HG02885 (cell line): ENCODE data around the gene MTUS2.
"Not testable (repeated sequence)": the region's sequence is repeated elsewhere in the genome, so short reads cannot be mapped to it uniquely, and the experiment has no call there.

Experiments used
- ATAC-seq: cut with Tn5 transposase; IDR thresholded peaks from one replicate; pipeline ENCODE4 v1.9.1; 2021; ENCODE audit warnings: mild to moderate bottlenecking; ENCODE audit not compliant: unreplicated experiment, poor library complexity

MTUS2 gene

GRCh38 chr13:29196409-29197074 lies 376.4 kb downstream of the MTUS2 start:
- ATAC-seq, result peak; percentile 91

GRCh38 chr13:29202753-29203152 lies 382.6 kb downstream of the MTUS2 start:
- ATAC-seq, result not testable (repeated sequence)

- ATAC-seq, result no peak
These were observed 384.5 kb downstream of the MTUS2 start for GRCh38 chr13:29204651-29205050.

GRCh38 chr13:29210676-29211075 lies 390.5 kb downstream of the MTUS2 start:
- ATAC-seq, result no peak

GRCh38 chr13:29211162-29211561 lies 391.0 kb downstream of the MTUS2 start:
- ATAC-seq, result not testable (repeated sequence)

DNA sequence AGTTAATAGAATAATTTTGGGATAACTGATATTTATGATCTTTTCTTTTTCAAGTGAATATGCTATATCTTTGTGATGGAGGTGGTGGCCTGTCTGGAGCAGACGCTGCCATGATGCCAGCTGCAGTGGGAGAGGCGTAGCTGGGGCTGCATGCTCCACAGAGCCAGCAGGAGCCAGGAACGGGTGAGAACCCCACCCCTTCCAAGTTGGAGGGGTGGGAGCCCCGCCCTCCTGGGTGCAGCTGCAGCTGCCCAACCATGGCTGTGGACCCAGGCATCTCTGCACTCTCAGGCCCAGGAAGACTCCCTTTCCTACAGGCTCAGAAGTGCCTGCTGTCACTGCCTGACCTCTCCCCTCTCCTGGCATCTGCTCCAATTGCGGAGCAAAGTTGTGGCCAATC lies 402.3 kb downstream of the MTUS2 start:
- ATAC-seq, result no peak

GRCh38 chr13:29224206-29224605 lies 404.1 kb downstream of the MTUS2 start:
- ATAC-seq, result no peak

- no peak for ATAC-seq
These were observed 407.4 kb downstream of the MTUS2 start for GRCh38 chr13:29227576-29227975.

- ATAC-seq, result no peak
These were observed 410.2 kb downstream of the MTUS2 start for GRCh38 chr13:29230299-29230845.

DNA sequence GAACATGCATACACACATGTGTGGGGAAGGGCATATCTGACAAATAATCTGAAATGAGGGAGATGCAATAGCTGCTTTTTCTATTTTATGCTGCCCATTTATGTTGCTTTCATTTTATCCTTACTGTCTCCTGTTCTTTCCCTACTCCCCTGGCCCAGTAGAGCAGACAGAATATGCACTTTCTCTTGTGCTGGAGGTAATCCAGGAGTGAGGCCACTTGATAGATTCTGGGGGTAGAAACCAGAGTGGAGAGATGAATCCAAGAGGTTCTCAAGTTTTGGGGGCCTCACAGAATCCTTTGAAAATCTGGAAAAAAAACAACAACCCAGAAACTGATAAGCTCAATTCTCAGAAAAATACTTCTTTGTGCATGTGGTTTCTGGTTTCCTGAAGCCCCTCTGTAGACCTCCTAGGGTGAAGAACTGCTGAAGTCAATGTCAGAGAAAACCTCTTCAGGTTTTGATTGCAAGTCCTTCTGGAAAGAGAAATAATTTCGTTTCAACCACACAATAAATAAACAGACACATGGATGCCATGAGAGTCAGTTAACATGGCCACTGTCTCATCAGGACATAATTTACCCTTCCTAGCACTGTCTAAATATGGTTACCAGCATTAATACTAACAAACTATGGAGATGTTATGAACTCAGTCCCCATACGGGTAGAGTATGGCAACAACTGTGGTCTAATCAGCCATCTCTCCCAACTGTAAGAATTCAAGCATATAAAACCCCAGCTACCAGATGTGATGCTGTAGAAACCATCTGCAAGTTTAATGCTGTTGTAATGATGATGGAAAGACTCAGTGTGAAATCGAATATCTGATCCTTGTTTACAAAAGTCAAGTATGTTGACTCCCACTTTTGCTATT lies 419.8 kb downstream of the MTUS2 start:
- ATAC-seq, result no peak

- no peak for ATAC-seq
These were observed 434.7 kb downstream of the MTUS2 start for GRCh38 chr13:29254626-29255370.

- ATAC-seq, result no peak
These were observed 435.4 kb downstream of the MTUS2 start for GRCh38 chr13:29255567-29255966.

DNA sequence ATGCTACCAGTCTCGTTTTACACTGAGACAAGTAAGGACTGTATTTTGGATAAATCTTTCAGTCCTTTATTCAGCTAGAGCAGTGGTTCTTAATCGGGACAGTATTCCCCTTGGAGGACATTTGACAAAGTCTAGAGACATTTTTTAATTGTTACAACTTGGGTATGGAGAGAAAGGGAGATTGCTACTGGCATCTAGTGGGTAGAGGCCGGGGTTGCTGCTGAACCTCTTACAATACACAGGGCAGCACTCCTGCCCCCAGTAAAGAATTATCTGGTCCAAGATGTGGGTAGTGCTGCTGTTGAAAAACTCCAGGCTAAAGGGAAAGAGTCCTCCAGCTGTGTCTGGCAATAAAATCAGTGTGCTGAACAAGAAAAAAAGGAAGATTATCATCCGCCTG lies 440.5 kb downstream of the MTUS2 start:
- no peak for ATAC-seq

- ATAC-seq, result no peak
These were observed 446.1 kb downstream of the MTUS2 start for GRCh38 chr13:29266261-29266660.

DNA sequence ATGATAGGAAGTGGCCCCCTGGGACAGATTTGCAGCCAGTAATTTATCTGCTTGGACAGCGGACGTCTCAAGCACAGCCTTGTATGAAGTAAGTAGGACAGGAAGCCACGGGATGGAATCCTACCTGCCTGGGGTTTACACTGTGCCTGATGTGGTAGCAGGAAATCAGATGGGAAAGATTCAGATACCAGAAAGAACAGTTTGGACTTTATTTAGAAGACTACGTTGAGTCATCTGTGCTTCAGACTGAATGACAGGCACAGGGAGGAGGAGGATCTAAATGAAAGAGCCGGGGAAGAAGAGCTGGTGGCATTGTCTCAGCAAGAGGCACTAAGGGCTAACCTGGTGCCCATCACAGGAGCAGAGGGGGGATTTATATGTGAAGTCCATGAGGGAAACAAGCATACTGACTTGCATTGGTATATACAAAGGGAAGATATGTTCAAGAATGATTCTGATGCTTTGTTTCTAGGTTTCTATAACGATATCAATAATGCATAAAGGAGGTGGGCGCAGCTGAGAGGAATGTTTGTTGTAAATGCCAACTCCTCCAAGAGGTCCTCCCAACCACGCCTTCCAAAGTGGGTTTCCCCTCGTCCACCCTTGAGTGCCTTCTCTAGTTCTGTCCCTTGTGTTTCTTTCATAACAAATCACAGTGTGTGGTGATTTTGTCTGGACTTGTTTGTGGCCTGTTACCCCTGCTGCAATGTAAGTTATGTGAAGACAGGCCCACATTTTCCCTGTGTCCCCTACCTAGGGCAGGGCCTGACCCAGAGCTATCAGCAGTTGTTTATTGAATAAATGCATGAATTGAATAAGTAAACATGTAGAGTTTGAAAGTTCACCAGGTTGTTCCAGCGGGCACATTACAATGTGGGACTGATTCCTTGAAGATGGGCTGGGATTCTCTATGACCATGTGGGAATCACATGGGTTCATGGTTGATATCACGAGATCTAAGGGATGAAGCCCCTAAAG lies 446.9 kb downstream of the MTUS2 start:
- no peak for ATAC-seq

DNA sequence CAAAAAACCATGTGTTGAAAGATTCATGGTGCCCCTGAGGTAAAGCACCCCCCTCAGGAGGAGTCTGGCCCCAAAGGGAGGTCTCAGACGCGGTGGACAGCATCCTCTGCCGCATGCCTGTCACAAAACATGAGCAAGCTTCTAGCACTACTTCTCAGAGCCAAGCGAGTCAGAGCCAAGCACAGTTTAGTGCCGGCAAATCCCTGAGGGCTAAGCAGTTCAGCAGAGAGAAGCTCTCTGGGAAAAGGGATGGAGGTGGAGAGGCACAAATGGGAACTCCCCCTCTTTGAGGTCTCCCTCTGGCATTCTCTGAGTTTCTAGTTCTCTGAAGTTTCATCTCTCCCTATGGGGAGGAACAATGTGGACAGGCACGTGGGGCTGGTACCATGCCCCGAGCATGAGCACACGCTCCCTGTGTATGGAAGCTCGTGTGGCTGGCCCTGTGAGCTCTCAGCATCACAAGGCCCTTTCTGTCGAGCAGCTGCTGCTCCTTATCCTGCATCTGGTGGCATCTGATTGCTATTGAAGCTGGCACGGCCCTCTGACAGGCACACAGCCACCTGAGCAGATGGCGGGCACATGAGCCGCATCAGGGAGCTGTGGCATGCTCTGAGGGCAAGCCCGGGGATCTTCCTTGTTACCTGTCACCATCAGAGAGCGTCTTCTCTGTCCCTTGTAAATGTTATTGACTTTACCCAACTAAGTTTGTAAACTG lies 450.3 kb downstream of the MTUS2 start:
- ATAC-seq, result no peak

GRCh38 chr13:29271606-29272005 lies 451.5 kb downstream of the MTUS2 start:
- no peak for ATAC-seq

DNA sequence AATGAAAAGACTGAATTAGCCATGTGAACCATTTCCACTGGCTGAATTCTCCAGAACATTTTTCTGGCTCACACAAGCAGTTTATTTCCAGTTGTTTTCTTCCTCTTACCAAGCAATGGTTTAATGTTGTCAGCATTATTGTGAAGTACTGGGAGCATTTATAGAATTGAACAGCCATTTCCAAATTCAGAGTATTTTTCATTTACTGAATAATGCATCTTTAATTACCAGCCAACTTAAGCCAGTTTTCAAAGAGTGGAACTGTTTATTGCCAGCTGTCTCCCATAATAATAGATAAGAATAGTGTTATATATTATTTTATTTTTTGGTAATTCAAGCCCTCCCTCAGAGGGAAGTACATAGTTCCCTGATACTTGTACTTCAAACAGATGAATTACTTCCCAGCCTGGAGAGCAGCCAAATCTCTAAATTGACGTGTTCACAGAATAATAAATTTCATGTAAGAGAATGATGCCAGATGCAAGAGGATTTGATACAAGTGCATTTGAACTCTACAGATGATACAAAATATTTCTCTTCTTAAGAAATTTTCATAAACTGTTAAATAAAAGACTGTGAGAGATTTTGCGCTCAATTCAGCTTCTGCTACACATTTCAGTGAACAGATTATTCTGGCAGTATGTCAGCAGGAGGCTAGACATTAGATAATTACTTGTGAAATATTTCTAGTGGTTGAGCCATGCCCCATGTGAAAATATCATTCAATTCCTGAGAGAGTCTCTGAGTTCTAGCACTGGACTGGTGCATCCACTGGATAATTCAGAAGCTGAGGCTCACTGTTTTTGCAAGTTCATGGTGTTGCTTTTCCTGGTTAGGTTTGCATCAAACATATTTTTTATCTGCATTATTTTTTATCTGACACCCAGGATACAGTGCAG lies 459.5 kb downstream of the MTUS2 start:
- ATAC-seq, result no peak
